Bladder microvascular endothelial cell (primary cell): ENCODE measurements around the gene GALNS. TPM values are rescaled to one million over a fixed set of nuclear protein-coding genes. Genes with fewer than 3 reads are reported as not detected.

Experiments
- total RNA-seq: library from RNA; depleted of rRNA; stranded (reverse); fragments of >200 nt; gene quantifications from 2 replicates; pipeline ENCODE4 v1.2.3, GENCODE V29; 2014

GALNS gene
- 11.5 and 33.2 TPM in 2 replicates for total RNA-seq

GRCh38 chr16:88856828-88857727, at the start of gene GALNS, which contains the start of gene TRAPPC2L:
TSS of gene GALNS (minus strand) at chr16:88856947. CDS start at chr16:88856877, 70 bp downstream.
TSS of gene TRAPPC2L (plus strand) at chr16:88857127. CDS start at chr16:88857151, 24 bp downstream.

GRCh38 chr16:88866151-88866920, 9.6 kb upstream of the GALNS start, which contains the start of gene PABPN1L:
TSS of gene PABPN1L (minus strand) at chr16:88866660. CDS start at chr16:88866606, 54 bp downstream.

GRCh38 chr16:88811769-88812512, 44.8 kb downstream of the GALNS start, which contains the start of gene APRT:
TSS of gene APRT (minus strand) at chr16:88811928. CDS start at chr16:88811899, 29 bp downstream.

GRCh38 chr16:88803264-88803987, 53.3 kb downstream of the GALNS start, which contains the start of gene CDT1:
TSS of gene CDT1 (plus strand) at chr16:88803789. CDS start at chr16:88803832, 43 bp downstream.

GRCh38 chr16:88785106-88785924, 71.4 kb downstream of the GALNS start, which contains the start of gene PIEZO1:
TSS of gene PIEZO1 (minus strand) at chr16:88785220. CDS start at chr16:88784964, 256 bp downstream.

Other genes with a start within 250 kb of the GALNS start
- not detected in 2 replicates for gene IL17C, start 218.4 kb downstream of the GALNS start, total RNA-seq
- gene CYBA, start 205.9 kb downstream of the GALNS start, total RNA-seq = 123 and 249 TPM in 2 replicates
- 44.0 and 54.7 TPM in 2 replicates for gene MVD, start 193.9 kb downstream of the GALNS start, total RNA-seq
- gene SNAI3, start 170.4 kb downstream of the GALNS start, total RNA-seq = 0.16 TPM in 1 of 2 replicates, not detected in the other
- gene RNF166, start 150.5 kb downstream of the GALNS start, total RNA-seq = 10.5 and 11.9 TPM in 2 replicates
- 11.3 and 11.9 TPM in 2 replicates for gene CTU2, start 150.4 kb downstream of the GALNS start, total RNA-seq
- 280 and 993 TPM in 2 replicates for gene PIEZO1, start 71.7 kb downstream of the GALNS start, total RNA-seq
- gene CDT1, start 53.2 kb downstream of the GALNS start, total RNA-seq = 8.5 and 10.4 TPM in 2 replicates
- gene APRT, start 45.0 kb downstream of the GALNS start, total RNA-seq = 89.9 and 96.5 TPM in 2 replicates
- gene TRAPPC2L, start 180 bp upstream of the GALNS start, total RNA-seq = 42.2 and 70.4 TPM in 2 replicates
- not detected in 2 replicates for gene PABPN1L, start 9.7 kb upstream of the GALNS start, total RNA-seq
- under 0.01 and 0.06 TPM in 2 replicates for gene CBFA2T3, start 120.3 kb upstream of the GALNS start, total RNA-seq
- 18.6 and 29.5 TPM in 2 replicates for gene ACSF3, start 236.9 kb upstream of the GALNS start, total RNA-seq